Stimulated activated CD4-positive, alpha-beta T cell treated with anti-CD3 and anti-CD28 coated beads, Interleukin-15, amount 100 ng/mL, for 1 hour (primary cell): ENCODE data around the gene GPR161.
A peak's percentile ranks its signal among the peaks of the same experiment; 100 is the strongest.

Experiments
- DNase-seq, 2 donors: peaks; one replicate each; pipeline ENCODE4 v3.0.0-alpha.2; 2020; ENCODE audit warnings: low read depth in 1 of 2, low spot score in 1 of 2

GPR161 gene

DNA sequence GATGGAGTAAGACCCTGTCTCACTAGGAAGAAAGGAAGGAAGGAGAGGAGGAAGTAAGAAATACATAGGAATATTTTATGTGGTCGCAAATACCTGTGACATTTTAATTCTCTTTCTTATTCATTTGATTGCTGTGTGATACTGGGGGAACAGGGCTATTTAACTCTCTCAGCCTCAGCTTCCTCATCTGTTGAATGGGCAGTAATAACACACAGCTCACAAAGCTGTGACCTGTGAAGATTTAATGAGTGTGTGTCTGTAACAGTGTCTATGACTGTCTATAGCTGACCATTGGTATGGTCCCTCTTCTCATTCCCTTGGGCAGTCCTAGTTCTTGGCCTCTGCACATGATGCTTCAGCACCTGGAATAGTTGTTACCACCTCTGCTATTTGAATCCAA is 13.6 kb upstream of the GPR161 start:
- DNase-seq, result no peak

DNA sequence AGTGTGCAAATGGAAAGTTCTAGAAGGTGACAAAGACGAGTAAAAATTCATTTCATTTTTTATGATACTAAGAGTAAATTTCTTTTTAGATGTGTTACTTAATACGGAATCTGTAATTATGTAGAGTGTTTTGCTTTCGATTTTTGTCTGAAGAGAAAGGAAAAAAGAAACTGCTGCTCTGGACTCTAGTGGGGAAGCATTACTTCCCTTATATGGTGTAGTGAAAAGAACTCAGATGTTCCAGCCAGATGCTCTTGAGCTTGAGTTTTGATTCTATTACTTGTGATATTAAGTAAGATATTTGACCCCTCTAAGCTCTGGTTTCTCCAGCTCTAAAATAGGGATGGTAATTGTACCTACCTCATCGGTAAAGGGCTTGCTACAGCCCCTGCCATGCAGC is 12.2 kb upstream of the GPR161 start:
- no peak for DNase-seq

DNA sequence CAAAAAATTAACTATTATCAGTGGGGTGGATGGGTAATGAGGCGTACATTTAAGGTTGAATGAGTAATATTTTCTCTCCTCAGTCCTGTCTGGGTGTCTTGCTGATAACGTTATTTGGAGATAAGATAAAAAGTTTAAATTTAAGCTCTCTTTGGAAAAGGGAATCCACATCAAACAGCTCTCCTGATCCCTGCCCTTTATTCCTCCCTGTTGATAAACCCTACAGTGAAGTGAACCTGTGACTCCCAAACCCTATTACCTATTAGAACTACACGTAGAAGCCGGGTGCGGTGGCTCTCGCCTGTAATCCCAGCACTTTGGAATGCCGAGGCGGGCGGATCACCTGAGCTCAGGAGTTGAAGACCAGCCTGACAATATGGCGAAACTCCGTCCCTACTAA is 9.9 kb upstream of the GPR161 start:
- no peak for DNase-seq

DNA sequence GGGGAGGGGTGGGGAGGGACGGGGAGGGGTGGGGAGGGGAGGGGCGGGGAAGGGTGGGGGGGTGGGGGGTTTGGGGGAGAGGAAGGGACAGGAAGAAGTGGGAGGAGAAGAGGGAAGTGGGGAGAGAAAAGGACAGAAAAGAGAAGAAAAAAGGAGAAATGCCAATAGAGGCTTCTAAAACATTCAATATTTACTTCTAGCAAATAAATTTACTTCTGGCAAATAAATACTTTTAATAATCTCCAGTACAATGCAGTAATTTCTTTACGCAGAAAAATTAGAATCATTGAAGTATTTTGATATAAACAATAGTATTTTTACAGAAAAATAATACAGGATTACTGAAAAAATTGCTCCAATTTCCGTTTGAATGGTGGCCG is 9.4 kb upstream of the GPR161 start:
- no peak for DNase-seq

- DNase-seq, result peak; percentile 66 to 82
Measured at GRCh38 chr1:168145184-168146159, 8.7 kb upstream of the GPR161 start.

GRCh38 chr1:168141871-168142385 is 5.2 kb upstream of the GPR161 start:
- no peak for DNase-seq

DNA sequence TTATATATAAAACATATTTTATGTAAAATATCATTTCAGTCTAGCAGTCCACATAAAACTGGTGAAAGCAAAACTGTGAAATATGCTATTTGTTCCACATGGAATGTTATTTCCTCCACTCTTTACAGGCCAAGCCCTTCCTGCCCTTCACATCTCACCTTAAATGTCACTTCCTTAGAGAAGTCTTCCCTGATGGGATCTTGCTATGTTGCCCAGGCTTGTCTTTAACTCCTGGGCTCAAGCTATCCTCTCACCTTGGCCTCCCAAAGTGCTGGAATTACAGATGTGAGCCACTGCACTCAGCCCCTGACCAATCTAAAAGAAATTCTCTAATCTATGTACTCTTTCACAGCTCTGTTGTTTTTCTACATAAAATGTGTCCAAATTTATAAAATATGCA is 2.3 kb upstream of the GPR161 start:
- no peak for DNase-seq

GRCh38 chr1:168138134-168138533 is 1.4 kb upstream of the GPR161 start:
- no peak for DNase-seq

DNA sequence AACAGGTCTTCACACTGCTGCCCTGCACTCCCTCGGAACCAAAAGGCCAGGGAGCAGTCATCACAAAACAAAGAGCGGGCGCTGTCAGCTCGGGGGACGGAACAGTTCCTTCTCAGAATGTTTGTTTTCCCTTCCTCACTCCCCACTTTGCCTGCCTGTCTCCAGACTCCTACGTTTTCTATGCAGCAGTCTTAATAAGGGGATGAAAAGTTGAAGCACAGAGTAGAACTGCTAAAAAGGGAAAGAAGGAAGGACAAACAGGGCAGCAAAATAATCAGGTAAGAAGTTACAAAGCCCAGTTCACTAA is 738 bp upstream of the GPR161 start:
- DNase-seq, result no peak

DNA sequence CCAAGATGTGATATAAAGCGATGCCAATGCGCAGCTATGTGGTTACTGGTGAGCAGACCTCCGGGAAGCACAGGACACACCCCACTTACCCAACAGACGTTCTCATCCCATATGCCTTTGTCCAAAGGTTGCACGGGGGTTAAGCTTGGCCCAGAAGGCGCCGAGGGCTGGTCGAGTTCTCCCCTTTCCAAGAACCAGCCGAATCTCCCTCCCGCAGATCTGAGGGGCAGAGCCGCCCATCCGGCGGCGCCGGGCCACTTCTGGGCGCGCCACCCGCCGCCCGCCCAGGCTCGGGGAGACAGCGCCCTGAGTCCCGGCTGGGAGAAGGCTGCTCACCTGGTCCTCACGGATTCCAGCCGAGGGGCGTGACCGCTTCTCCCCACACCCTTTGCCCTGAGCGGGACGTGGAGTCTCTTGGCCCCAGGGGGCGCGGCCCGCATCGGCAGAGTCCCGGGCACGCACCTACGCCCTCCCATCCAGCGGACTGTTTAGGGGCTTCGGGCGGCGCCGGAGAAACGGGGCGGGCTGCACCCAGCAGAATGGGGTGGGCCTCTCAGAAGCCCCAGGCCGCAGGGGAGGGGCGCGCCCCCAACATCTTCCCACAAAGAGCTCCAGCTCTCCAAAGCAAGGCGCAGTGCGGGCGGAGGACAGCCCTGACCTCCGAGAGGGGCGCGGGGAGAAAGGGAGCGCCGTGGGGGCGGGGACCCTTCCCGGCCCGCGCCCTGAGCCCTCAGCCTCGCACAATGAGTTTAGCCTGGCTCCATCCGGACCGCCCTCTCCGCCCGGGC is 615 bp downstream of the GPR161 start:
- DNase-seq, result no peak

DNA sequence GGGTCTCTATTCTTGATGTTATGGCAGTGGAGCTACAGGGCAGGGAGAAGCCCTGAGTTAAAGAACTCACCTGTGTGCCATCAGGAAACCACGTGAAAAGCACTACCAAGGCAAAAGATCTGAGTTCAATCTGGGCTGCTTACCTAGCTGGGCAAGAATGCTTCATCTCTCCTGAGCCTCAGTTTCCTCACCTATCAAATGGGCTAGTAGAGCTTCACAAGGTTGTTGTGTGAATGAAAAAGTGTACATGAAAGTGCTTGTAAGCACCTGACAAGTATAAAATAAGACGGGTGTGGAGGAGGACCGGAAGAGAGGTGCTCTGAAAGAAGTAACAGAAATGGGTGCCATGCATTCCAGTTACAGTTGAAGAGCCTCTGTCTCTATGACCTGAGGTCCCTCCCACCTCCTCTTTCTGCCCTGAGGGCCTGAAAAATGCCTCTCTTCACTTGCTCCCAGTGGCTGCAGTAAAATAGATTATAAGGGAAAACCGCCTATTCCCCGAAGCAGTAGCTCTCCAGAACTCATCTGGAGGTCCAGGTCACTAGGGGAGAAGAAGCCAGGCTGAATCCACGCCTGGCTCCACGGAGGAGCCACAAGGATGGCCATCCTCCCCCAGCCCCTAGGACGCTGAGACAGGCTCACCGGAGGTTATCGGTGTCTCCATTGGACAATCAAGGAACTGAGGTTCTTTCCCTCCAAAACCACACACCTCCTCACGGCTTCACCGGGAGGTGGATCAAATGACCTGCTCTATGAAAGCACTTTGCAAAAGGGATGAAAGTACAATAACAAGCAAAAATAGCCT is 1.4 kb downstream of the GPR161 start:
- DNase-seq, result no peak

GRCh38 chr1:168134642-168135041 is 2.1 kb downstream of the GPR161 start:
- no peak for DNase-seq

GRCh38 chr1:168134132-168134531 is 2.6 kb downstream of the GPR161 start:
- DNase-seq, result no peak

GRCh38 chr1:168129933-168130332 is 6.8 kb downstream of the GPR161 start:
- DNase-seq, result no peak

DNA sequence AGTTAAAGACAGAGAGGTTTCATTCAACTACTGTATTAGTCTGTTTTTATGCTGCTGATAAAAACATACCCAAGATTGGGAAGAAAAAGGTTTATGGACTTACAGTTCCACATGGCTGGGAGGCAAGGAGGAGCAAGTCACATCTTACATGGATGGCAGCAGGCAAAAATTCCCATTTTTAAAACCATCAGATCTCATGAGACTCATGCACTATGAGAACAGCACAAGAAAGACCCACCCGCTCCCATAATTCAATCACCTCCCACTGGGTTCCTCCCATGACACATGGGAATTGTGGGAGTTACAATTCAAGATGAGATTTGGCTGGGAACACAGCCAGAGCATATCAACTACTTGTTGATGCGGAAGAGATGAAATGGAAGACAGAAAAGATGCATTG is 9.2 kb downstream of the GPR161 start:
- no peak for DNase-seq

DNA sequence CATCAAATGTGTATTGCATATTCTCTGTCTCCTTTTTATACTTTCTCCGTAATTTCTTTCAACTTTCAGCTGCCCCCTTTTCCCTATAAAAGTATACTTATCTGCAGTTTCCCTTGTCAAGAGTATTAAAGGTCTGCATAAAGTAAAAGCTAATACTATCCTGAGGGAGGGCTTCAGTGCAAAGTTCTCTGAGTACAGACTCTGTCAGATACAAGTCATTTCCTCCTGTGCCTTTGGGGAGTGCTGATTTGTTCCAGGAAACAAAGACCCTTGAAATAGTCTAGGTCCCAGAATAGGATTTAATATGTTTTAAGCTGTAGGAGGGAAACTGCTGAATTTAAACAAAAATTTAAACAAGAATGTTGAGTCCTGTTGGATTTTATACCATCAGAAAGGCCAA is 11.7 kb downstream of the GPR161 start:
- DNase-seq, result no peak

- DNase-seq, result no peak
Measured at GRCh38 chr1:168121401-168122011, 15.2 kb downstream of the GPR161 start.

DNA sequence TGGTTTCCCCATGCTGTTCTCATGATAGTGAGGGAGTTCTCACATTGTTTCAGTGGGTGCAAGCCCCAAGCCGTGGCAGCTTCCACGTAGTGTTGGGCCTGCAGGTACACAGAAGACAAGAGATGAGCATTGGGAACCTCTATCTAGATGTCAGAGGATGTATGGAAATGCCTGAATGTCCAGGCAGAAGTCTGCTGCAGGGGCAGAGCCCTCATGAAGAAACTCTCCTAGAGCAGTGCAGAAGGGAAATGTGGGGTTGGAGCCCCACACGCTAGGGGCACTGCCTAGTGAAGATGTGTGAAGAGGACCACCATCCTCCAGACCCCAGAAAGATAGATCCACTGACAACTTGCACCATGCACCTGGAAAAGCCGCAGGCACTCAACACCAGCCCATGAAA is 17.0 kb downstream of the GPR161 start:
- DNase-seq, result no peak

DNA sequence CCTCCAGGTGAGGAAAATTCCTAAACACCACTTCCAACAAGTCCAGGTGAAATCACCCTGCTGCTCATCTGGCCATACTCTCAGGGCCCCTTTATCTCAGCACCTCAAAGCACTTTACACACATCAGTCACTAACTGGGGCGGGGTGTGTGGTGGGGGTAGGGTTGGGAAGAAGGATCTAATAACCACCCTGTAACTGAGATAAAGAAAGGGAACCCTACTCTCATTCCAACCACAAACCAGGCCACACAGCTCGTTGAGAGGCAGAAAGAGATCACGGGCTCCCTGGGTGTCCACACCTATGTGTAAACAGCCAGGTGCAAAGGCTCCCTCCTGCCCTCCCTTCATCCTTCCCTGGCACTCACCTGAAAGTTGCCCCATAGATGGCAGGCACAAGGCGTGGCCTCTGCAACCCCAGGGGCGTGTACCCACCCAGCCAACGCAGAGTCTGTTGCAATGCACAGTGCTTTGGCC is 20.4 kb downstream of the GPR161 start:
- DNase-seq, result no peak

GRCh38 chr1:168114845-168115244 is 21.9 kb downstream of the GPR161 start:
- DNase-seq, result no peak
